ENCODE measurements around the gene DYRK4.

The DYRK4 gene

DNA sequence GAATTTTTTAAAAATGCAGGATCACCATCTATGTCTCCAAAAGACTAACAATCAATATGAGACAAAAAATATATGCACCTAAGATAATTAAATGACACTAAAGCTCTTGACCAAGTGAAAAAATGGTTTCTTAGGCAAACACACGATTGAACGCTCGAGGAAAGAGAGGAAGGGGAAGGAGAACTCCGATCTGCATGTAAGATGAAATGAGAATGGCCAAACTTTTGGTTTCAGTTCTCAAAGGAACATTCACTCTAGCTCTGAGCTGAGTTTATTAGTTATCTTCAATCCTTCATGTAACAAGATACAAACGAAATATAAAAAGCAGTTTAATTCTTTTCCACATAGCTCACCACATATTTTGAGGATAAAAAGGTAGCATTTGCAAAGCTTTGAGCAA is 2.8 kb downstream of the DYRK4 start:
- Histone ChIP-seq H3K4me1 (ENCODE audit: control insufficient read depth, insufficient read depth, low read length) (peaks cover 8% of the 10 kb centered on the region; the same call in 1 of the 2 replicates), H3K9me3 (ENCODE audit: control insufficient read depth, insufficient read depth, low read depth, low read length) (no peaks in the 10 kb centered on the region), H3K4me3 (ENCODE audit: low read depth, low read length) (no peak overlapping the region), H3K27ac (ENCODE audit: low read depth, low read length) (no peak overlapping the region), H3K9ac (ENCODE audit: low read length) (no peak overlapping the region), H3K27me3 (ENCODE audit: control insufficient read depth, insufficient read depth, low read length) (peaks cover 18% of the 10 kb centered on the region), H3K36me3 (ENCODE audit: control insufficient read depth, insufficient read depth, low read length) (peaks cover 6% of the 10 kb centered on the region; the same call in 1 of the 2 replicates)

DNA sequence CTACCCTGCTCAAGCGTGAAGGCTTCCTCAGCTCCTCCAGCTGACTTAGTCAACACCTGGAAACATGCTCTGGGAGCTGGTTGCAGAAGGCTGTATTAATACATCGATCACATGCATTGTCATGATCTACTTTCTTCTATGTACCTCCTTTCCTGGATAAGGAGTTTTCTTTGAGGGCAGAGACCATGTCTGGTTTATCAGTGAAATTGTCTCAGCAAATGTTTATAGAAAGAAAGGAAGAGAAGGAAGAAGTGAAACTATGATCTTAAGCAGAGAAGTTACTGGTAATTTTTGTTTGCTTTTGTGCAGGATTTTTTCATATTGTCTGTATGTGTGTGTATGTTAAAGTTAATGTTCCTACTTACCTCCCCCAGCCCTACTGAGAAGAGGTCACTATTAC is 4.5 kb downstream of the DYRK4 start:
- Histone ChIP-seq H3K27ac (ENCODE audit: low read depth, low read length) (no peak overlapping the region), H3K4me3 (ENCODE audit: low read depth, low read length) (no peak overlapping the region), H3K36me3 (ENCODE audit: control insufficient read depth, insufficient read depth, low read length) (no peaks in the 10 kb centered on the region), H3K9ac (ENCODE audit: low read length) (no peak overlapping the region), H3K4me1 (ENCODE audit: control insufficient read depth, insufficient read depth, low read length) (peaks cover 8% of the 10 kb centered on the region; the same call in 1 of the 2 replicates), H3K9me3 (ENCODE audit: control insufficient read depth, insufficient read depth, low read depth, low read length) (no peaks in the 10 kb centered on the region), H3K27me3 (ENCODE audit: control insufficient read depth, insufficient read depth, low read length) (peaks cover 18% of the 10 kb centered on the region)

DNA sequence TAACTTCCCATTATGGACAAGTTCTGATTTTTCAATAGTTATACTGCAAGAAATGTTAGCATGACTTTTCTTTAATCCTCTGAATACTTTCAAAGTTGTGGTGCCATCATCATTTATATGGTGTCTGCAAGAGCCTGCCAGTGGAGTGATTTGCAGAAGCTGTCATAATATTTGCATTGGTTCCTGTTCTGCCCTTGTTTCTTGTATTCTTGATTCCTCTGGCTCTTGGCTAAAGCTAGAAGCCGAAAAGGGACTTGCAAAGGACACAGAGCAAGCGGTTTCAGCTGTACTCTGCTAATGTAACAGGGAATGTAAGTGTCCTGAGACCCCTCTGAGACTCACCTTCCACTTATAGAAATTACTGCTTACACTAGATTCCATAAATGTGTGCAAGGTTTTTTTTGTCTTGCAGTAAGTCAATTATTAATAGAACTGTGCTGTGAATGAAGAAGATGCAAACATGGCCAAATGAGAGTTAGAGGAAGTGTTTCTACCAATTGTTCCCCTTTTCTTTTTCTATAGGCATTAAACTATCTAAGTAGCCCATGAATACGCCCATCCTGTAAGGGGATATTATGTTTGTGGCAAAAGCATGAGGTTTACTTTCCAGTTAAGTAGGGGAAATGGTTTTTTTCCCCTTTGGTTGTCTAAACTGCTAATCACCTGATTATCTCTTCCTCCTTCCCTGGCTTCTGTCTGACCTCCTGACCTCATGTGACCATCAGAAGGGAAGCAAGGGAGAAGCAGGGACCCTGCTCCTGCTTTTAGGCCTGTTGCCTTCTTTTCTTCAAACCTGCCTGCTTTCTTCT is 5.3 kb downstream of the DYRK4 start:
- no peaks in the 10 kb centered on the region for H3K36me3 ChIP-seq (ENCODE audit: control insufficient read depth, insufficient read depth, low read length)
- H3K27me3 ChIP-seq (ENCODE audit: control insufficient read depth, insufficient read depth, low read length), result peaks cover 17% of the 10 kb centered on the region
- no peaks in the 10 kb centered on the region for H3K9me3 ChIP-seq (ENCODE audit: control insufficient read depth, insufficient read depth, low read depth, low read length)
- H3K4me3 ChIP-seq (ENCODE audit: low read depth, low read length), result no peak overlapping the region
- no peak overlapping the region for H3K9ac ChIP-seq (ENCODE audit: low read length)
- H3K4me1 ChIP-seq (ENCODE audit: control insufficient read depth, insufficient read depth, low read length), result peaks cover 4% of the 10 kb centered on the region; the same call in 1 of the 2 replicates
- H3K27ac ChIP-seq (ENCODE audit: low read depth, low read length), result no peak overlapping the region

DNA sequence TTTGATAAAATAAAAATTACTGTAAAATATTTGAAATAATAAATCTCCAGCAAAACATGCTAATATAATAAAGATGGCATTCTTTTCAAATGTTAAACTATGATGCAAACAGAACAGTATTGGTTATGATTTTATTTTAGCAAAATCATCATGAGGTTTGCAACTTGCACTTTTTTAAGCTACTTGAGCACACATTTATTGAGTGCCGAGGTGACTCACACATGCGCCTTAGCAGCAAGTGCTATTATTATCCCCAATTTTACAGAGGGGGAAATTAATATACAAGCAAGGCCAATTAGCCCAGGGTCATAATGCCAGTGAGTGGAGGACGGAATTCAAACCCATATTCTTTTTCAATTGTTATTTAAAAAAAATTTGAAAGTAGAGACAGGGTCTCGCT is 7.3 kb downstream of the DYRK4 start:
- Histone ChIP-seq H3K4me3 (ENCODE audit: low read depth, low read length) (no peak overlapping the region), H3K27ac (ENCODE audit: low read depth, low read length) (no peak overlapping the region), H3K4me1 (ENCODE audit: control insufficient read depth, insufficient read depth, low read length) (no peaks in the 10 kb centered on the region), H3K9me3 (ENCODE audit: control insufficient read depth, insufficient read depth, low read depth, low read length) (no peaks in the 10 kb centered on the region), H3K9ac (ENCODE audit: low read length) (no peak overlapping the region), H3K36me3 (ENCODE audit: control insufficient read depth, insufficient read depth, low read length) (no peaks in the 10 kb centered on the region), H3K27me3 (ENCODE audit: control insufficient read depth, insufficient read depth, low read length) (no peaks in the 10 kb centered on the region)

DNA sequence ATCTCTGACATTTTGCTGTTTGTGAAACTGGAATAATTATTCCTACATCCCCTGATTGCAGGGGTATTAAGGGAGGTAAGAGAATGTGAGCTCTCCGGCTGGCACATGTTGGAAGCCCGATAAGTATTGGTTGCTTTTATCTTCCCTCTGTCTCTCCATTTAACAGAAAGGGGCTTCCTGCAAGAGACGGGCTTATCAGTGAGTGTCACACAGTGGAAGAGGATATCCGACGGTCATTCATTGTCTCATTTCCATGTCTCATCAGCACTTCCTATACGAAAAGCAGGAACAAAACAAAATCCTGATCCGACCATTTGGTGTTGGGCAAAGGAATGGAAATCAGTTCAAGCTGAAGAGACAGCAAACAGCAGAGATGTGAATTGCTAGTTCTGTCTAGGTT is 10.7 kb downstream of the DYRK4 start:
- no peak overlapping the region for H3K9ac ChIP-seq (ENCODE audit: low read length)
- no peak overlapping the region for H3K27ac ChIP-seq (ENCODE audit: low read depth, low read length)
- no peaks in the 10 kb centered on the region for H3K27me3 ChIP-seq (ENCODE audit: control insufficient read depth, insufficient read depth, low read length)
- H3K4me3 ChIP-seq (ENCODE audit: low read depth, low read length), result no peak overlapping the region
- H3K4me1 ChIP-seq (ENCODE audit: control insufficient read depth, insufficient read depth, low read length), result no peaks in the 10 kb centered on the region
- H3K36me3 ChIP-seq (ENCODE audit: control insufficient read depth, insufficient read depth, low read length), result no peaks in the 10 kb centered on the region
- H3K9me3 ChIP-seq (ENCODE audit: control insufficient read depth, insufficient read depth, low read depth, low read length), result no peaks in the 10 kb centered on the region

DNA sequence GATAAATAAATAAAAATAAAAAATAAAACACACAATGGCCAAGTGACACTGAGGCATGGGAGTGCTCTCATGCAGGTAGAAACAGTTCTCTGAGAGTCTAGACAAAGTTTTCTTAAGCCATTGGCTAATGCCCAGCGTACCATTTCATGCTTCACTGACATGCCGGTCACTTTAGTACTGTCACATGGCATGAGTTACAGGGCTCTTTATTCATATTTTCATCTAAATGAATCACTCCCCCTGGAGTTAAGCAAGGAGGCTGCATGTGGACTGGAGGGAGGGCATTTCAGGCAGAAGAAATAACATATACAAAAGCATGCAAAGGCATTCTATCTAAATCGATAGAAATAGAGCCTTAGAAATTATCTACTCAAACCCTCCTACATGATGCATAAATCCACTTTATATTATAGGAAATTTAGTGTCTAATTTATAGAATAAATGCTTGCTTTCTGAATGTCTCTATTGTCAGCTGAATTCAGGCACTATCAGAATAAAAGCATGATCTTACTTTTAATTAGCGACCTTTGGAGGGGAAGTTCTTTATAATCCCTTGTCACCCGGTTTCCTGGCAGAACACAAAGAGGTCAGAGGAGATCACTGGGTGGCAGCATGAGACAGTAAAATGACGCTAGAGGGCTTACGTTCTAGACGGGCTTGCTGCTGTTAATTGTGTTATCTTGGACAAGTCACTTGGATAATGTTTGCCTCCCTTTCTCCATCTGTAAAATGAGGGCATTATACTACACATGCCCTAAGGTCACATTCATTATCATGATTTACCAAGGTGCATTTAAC is 17.5 kb downstream of the DYRK4 start:
- H3K9ac ChIP-seq (ENCODE audit: low read length), result no peak overlapping the region
- no peaks in the 10 kb centered on the region for H3K9me3 ChIP-seq (ENCODE audit: control insufficient read depth, insufficient read depth, low read depth, low read length)
- no peaks in the 10 kb centered on the region for H3K36me3 ChIP-seq (ENCODE audit: control insufficient read depth, insufficient read depth, low read length)
- peaks cover 9% of the 10 kb centered on the region for H3K4me1 ChIP-seq (ENCODE audit: control insufficient read depth, insufficient read depth, low read length)
- H3K27ac ChIP-seq (ENCODE audit: low read depth, low read length), result no peak overlapping the region
- H3K4me3 ChIP-seq (ENCODE audit: low read depth, low read length), result no peak overlapping the region
- H3K27me3 ChIP-seq (ENCODE audit: control insufficient read depth, insufficient read depth, low read length), result no peaks in the 10 kb centered on the region

DNA sequence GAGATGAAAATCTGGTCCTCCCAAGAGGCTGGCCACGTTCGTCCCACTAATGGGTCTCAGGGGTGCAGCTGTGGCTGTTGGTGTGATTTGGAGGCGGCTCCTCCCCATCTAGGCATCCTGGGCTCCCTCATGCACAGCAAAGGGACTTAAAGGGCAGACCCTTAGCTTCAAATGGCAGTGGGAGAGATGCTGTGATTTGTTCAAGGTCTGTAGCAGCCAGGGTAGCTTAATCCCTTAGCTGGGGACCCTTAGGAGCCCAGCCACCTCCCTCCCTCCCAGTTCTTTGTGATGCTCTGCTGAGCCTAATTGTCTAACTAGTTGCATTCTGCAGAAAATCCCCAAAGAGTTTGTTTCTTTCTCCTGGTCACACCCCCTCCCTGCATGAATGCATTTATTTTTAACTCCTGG is 18.3 kb downstream of the DYRK4 start:
- peaks cover 9% of the 10 kb centered on the region for H3K4me1 ChIP-seq (ENCODE audit: control insufficient read depth, insufficient read depth, low read length)
- H3K27me3 ChIP-seq (ENCODE audit: control insufficient read depth, insufficient read depth, low read length), result no peaks in the 10 kb centered on the region
- no peaks in the 10 kb centered on the region for H3K9me3 ChIP-seq (ENCODE audit: control insufficient read depth, insufficient read depth, low read depth, low read length)
- no peak overlapping the region for H3K4me3 ChIP-seq (ENCODE audit: low read depth, low read length)
- no peak overlapping the region for H3K9ac ChIP-seq (ENCODE audit: low read length)
- H3K36me3 ChIP-seq (ENCODE audit: control insufficient read depth, insufficient read depth, low read length), result no peaks in the 10 kb centered on the region
- no peak overlapping the region for H3K27ac ChIP-seq (ENCODE audit: low read depth, low read length)

DNA sequence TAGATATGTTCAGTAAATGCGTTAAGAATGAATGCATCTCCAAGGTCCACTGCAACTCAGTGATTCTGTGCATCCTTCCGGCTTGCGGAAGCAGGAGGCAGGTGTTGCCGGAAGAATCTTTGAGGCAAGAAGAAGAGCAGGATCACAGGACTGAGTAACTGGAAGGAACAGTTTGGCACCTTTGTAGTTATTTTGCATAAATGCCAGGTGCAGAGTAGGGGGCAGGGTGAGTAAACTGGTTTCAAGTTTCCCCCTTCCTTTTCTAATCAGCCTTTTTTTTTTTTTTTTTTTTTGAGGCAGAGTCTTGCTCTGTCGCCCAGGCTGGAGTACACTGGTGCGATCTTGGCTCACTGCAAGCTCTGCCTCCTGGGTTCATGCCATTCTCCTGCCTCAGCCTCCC is 22.3 kb downstream of the DYRK4 start:
- Histone ChIP-seq H3K4me3 (ENCODE audit: low read depth, low read length) (no peak overlapping the region), H3K9ac (ENCODE audit: low read length) (no peak overlapping the region), H3K4me1 (ENCODE audit: control insufficient read depth, insufficient read depth, low read length) (peaks cover 9% of the 10 kb centered on the region), H3K27ac (ENCODE audit: low read depth, low read length) (no peak overlapping the region), H3K27me3 (ENCODE audit: control insufficient read depth, insufficient read depth, low read length) (no peaks in the 10 kb centered on the region), H3K9me3 (ENCODE audit: control insufficient read depth, insufficient read depth, low read depth, low read length) (no peaks in the 10 kb centered on the region), H3K36me3 (ENCODE audit: control insufficient read depth, insufficient read depth, low read length) (no peaks in the 10 kb centered on the region)

DNA sequence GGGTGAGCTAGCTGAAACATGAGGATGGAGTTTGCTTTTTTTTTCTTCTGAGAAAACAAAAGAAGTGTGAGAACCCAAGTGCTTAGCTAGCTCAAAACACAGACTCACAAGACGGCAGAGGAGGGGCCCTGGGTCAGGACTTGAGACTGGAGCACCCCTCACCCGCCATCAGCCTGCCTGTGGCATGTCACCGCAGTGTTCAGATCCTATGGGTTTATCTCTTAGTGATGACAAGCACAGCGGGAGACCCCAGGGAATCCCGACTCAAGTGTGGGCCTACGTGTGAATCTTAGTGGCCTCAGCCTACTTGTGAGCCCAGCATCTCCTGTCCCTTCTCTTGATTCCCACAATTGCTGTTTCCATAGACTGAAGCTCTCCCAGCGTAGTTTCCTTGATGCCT is 22.9 kb downstream of the DYRK4 start:
- no peaks in the 10 kb centered on the region for H3K36me3 ChIP-seq (ENCODE audit: control insufficient read depth, insufficient read depth, low read length)
- H3K27me3 ChIP-seq (ENCODE audit: control insufficient read depth, insufficient read depth, low read length), result no peaks in the 10 kb centered on the region
- H3K4me3 ChIP-seq (ENCODE audit: low read depth, low read length), result no peak overlapping the region
- no peak overlapping the region for H3K9ac ChIP-seq (ENCODE audit: low read length)
- H3K27ac ChIP-seq (ENCODE audit: low read depth, low read length), result no peak overlapping the region
- peaks cover 9% of the 10 kb centered on the region for H3K4me1 ChIP-seq (ENCODE audit: control insufficient read depth, insufficient read depth, low read length)
- no peaks in the 10 kb centered on the region for H3K9me3 ChIP-seq (ENCODE audit: control insufficient read depth, insufficient read depth, low read depth, low read length)

DNA sequence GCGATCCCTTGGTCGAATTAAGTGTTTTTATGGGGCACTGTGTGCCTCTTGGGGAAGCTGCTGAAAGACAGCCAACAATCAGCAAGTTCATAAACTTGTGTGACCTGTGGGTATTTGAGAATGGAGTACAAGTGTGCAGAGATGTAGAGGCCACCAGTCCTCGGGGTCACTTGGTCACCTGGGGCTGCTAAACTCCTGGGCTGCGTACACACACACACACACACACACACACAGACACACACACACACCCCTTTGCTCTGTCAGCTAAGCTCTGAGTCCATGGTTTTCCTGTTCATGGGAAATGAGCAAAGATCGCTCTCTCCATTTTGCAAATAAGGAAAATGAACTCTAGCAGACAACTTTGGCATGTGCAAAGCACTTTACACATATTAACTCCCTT is 24.5 kb downstream of the DYRK4 start:
- H3K9ac ChIP-seq (ENCODE audit: low read length), result no peak overlapping the region
- no peaks in the 10 kb centered on the region for H3K9me3 ChIP-seq (ENCODE audit: control insufficient read depth, insufficient read depth, low read depth, low read length)
- H3K36me3 ChIP-seq (ENCODE audit: control insufficient read depth, insufficient read depth, low read length), result no peaks in the 10 kb centered on the region
- no peaks in the 10 kb centered on the region for H3K27me3 ChIP-seq (ENCODE audit: control insufficient read depth, insufficient read depth, low read length)
- H3K4me1 ChIP-seq (ENCODE audit: control insufficient read depth, insufficient read depth, low read length), result peaks cover 2% of the 10 kb centered on the region
- H3K27ac ChIP-seq (ENCODE audit: low read depth, low read length), result no peak overlapping the region
- no peak overlapping the region for H3K4me3 ChIP-seq (ENCODE audit: low read depth, low read length)

DNA sequence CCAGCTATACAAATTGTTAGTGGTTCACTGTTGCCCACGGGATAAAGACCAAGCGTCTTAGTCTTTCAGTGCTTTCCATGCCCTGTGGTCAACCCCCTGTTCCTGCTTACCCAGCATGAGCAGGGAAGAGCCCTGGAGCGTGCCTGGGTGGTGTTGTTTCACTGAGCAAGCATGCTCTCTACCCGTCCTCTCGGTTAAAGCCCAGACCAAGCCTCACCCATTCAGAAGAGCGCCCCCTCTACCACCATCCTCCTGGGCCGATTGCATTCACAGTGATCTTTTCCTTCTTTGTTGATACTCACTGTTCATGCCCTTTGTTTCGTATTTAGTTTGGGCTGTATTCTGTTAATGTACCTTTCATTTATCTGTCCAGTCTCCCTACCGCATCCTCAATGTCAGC is 25.1 kb downstream of the DYRK4 start:
- no peak overlapping the region for H3K27ac ChIP-seq (ENCODE audit: low read depth, low read length)
- no peak overlapping the region for H3K4me3 ChIP-seq (ENCODE audit: low read depth, low read length)
- no peaks in the 10 kb centered on the region for H3K9me3 ChIP-seq (ENCODE audit: control insufficient read depth, insufficient read depth, low read depth, low read length)
- no peaks in the 10 kb centered on the region for H3K27me3 ChIP-seq (ENCODE audit: control insufficient read depth, insufficient read depth, low read length)
- no peak overlapping the region for H3K9ac ChIP-seq (ENCODE audit: low read length)
- H3K4me1 ChIP-seq (ENCODE audit: control insufficient read depth, insufficient read depth, low read length), result peaks cover 2% of the 10 kb centered on the region
- H3K36me3 ChIP-seq (ENCODE audit: control insufficient read depth, insufficient read depth, low read length), result no peaks in the 10 kb centered on the region

Data from HUES6 (cell line).